ENCODE results near the gene MTAP. TPM values are rescaled to one million over a fixed set of nuclear protein-coding genes. Genes with fewer than 3 reads are reported as not detected.

MTAP gene
- total and polyA plus RNA-seq, 10 donors = 11.9 to 56.3 (median 42.1) TPM

- H3K4me3 ChIP-seq = no peak overlapping the region
- TF ChIP-seq POLR2A (IDR thresholded peaks at IDR 0.05) (no peak), CTCF (IDR thresholded peaks at IDR 0.05 in 8 of 11, conservative IDR thresholded peaks at IDR 0.05 in 3 of 11) (no peak), POLR2AphosphoS5 (IDR thresholded peaks at IDR 0.05) (no peak)
- no peak for DNase-seq
- H3K9me3 ChIP-seq = peaks cover 3 to 52% (median 43%) of the 10 kb centered on the region in 8 donors
- no peaks in the 10 kb centered on the region for H3K27me3 ChIP-seq (replicated peaks in 1 of 7)
- no peaks in the 10 kb centered on the region for H3K4me1 ChIP-seq
- intact Hi-C loops (cut with DNase I; ENCODE audit: low total_unique reads) = no loop called here
- H3K27ac ChIP-seq = no peak overlapping the region
- WGBS, 5 donors = 95 to 99% (median 98%) methylated on average over 4 of the region's 4 CpGs
- peaks cover 0 to 65% (median 5%) of the 10 kb centered on the region in 6 donors for H3K36me3 ChIP-seq
Observed at GRCh38 chr9:21848615-21849014, 46.2 kb downstream of the MTAP start.

GRCh38 chr9:21852754-21853153 is 50.3 kb downstream of the MTAP start:
- Histone ChIP-seq H3K4me1 (no peaks in the 10 kb centered on the region), H3K27me3 (replicated peaks in 1 of 7) (no peaks in the 10 kb centered on the region), H3K4me3 (no peak overlapping the region), H3K27ac (no peak overlapping the region), H3K36me3 (peaks cover 0 to 97% (median 29%) of the 10 kb centered on the region in 6 donors), H3K9me3 (peaks cover 3 to 15% (median 12%) of the 10 kb centered on the region in 8 donors)
- 61 to 73% (median 63%) methylated on average over 3 of the region's 3 CpGs for WGBS, 5 donors
- DNase-seq = no peak
- intact Hi-C loops (cut with DNase I; ENCODE audit: low total_unique reads) = no loop called here
- TF ChIP-seq POLR2A (IDR thresholded peaks at IDR 0.05) (no peak), CTCF (IDR thresholded peaks at IDR 0.05 in 8 of 11, conservative IDR thresholded peaks at IDR 0.05 in 3 of 11) (no peak), POLR2AphosphoS5 (IDR thresholded peaks at IDR 0.05) (no peak)

- no peak for TF ChIP-seq CTCF (IDR thresholded peaks at IDR 0.05 in 8 of 11, conservative IDR thresholded peaks at IDR 0.05 in 3 of 11)
- no peak for TF ChIP-seq POLR2A (IDR thresholded peaks at IDR 0.05)
- TF ChIP-seq POLR2AphosphoS5 (IDR thresholded peaks at IDR 0.05) = no peak
- peaks cover 0 to 9% (median 6%) of the 10 kb centered on the region in 8 donors for H3K9me3 ChIP-seq
- H3K36me3 ChIP-seq = peaks cover 0 to 97% (median 34%) of the 10 kb centered on the region in 6 donors
- no peaks in the 10 kb centered on the region for H3K4me1 ChIP-seq
- DNase-seq = no peak
- intact Hi-C loops (cut with DNase I; ENCODE audit: low total_unique reads) = no loop called here
- WGBS, 5 donors = 93 to 98% (median 97%) methylated on average over 2 of the region's 2 CpGs
- H3K4me3 ChIP-seq = no peak overlapping the region
- H3K27ac ChIP-seq = no peak overlapping the region
- no peaks in the 10 kb centered on the region for H3K27me3 ChIP-seq (replicated peaks in 1 of 7)
Observed at GRCh38 chr9:21853414-21853813, 51.0 kb downstream of the MTAP start.

GRCh38 chr9:21854119-21854518 is 51.7 kb downstream of the MTAP start:
- intact Hi-C loops (cut with DNase I; ENCODE audit: low total_unique reads) = no loop called here
- Histone ChIP-seq H3K4me3 (no peak overlapping the region), H3K27ac (no peak overlapping the region), H3K9me3 (peaks cover 0 to 2% (median 0%) of the 10 kb centered on the region in 8 donors), H3K4me1 (no peaks in the 10 kb centered on the region), H3K27me3 (replicated peaks in 1 of 7) (no peaks in the 10 kb centered on the region), H3K36me3 (peaks cover 1 to 97% (median 40%) of the 10 kb centered on the region in 6 donors)
- TF ChIP-seq CTCF (IDR thresholded peaks at IDR 0.05 in 8 of 11, conservative IDR thresholded peaks at IDR 0.05 in 3 of 11) (no peak), POLR2AphosphoS5 (IDR thresholded peaks at IDR 0.05) (no peak), POLR2A (IDR thresholded peaks at IDR 0.05) (no peak)
- no peak for DNase-seq
- 90 to 98% (median 97%) methylated on average over 4 of the region's 4 CpGs for WGBS, 5 donors
